Neural progenitor cell (in vitro differentiated cells): ENCODE data around the gene IFITM10. TPM values are rescaled to one million over a fixed set of nuclear protein-coding genes. Genes with fewer than 3 reads are reported as not detected.

Source experiments
- DNase-seq: peaks from one replicate; pipeline ENCODE4 v3.0.0-alpha.2; 2016; ENCODE audit warnings: low spot score
- H2AFZ ChIP-seq: fragments of 200-600 bp; sonication (generic); replicated peaks from 2 replicates; pipeline ENCODE4 v1.6.1; 2016; ENCODE audit warnings: antibody characterized with exemption
- H3F3A ChIP-seq: fragments of 200-600 bp; sonication (generic); 2 replicates; pipeline ENCODE4 v1.6.1; 2016; ENCODE audit warnings: antibody characterized with exemption, low read depth
- H3K27ac ChIP-seq: fragments of 200-600 bp; sonication (generic); 2 replicates; pipeline ENCODE4 v1.5.1; 2016; ENCODE audit warnings: mild to moderate bottlenecking
- H3K27me3 ChIP-seq: fragments of 200-600 bp; sonication (generic); 2 replicates; pipeline ENCODE4 v1.6.1; 2016; ENCODE audit warnings: mild to moderate bottlenecking, moderate library complexity
- H3K36me3 ChIP-seq: fragments of 200-600 bp; sonication (generic); 2 replicates; pipeline ENCODE4 v1.5.1; 2016
- H3K4me1 ChIP-seq: fragments of 200-600 bp; sonication (generic); 2 replicates; pipeline ENCODE4 v1.6.1; 2016; ENCODE audit warnings: mixed run types
- H3K4me2 ChIP-seq: fragments of 200-600 bp; sonication (generic); 2 replicates; pipeline ENCODE4 v1.6.1; 2016
- H3K4me3 ChIP-seq: fragments of 200-600 bp; sonication (generic); 2 replicates; pipeline ENCODE4 v1.5.1; 2016
- H3K79me2 ChIP-seq: fragments of 200-600 bp; sonication (generic); 2 replicates; pipeline ENCODE4 v1.6.1; 2016; ENCODE audit warnings: low read depth
- H3K9ac ChIP-seq: fragments of 200-600 bp; sonication (generic); 2 replicates; pipeline ENCODE4 v1.6.1; 2016
- H3K9me3 ChIP-seq: fragments of 200-600 bp; sonication (generic); 2 replicates; pipeline ENCODE4 v1.5.1; 2016; ENCODE audit warnings: low read depth
- H4K20me1 ChIP-seq: fragments of 200-600 bp; sonication (generic); 2 replicates; pipeline ENCODE4 v1.6.1; 2016; ENCODE audit warnings: low read depth
- H3K27ac Mint-ChIP-seq: 3 replicates; pipeline ENCODE4 v1.8.0; 2021; ENCODE audit warnings: mixed read lengths
- H3K27me3 Mint-ChIP-seq: 2 replicates; pipeline ENCODE4 v1.8.0; 2022; ENCODE audit warnings: low read depth, mild to moderate bottlenecking, inconsistent platforms, moderate library complexity, mixed read lengths; ENCODE audit not compliant: insufficient read depth
- H3K36me3 Mint-ChIP-seq: 3 replicates; pipeline ENCODE4 v1.8.0; 2021; ENCODE audit warnings: mixed read lengths
- H3K4me1 Mint-ChIP-seq: 3 replicates; pipeline ENCODE4 v1.8.0; 2021; ENCODE audit warnings: mixed read lengths
- H3K4me3 Mint-ChIP-seq: 3 replicates; pipeline ENCODE4 v1.8.0; 2021; ENCODE audit warnings: mild to moderate bottlenecking, moderate library complexity, mixed read lengths
- H3K9me3 Mint-ChIP-seq: 3 replicates; pipeline ENCODE4 v1.8.0; 2020; ENCODE audit warnings: mixed read lengths
- CTCF ChIP-seq: fragments of 200-600 bp; sonication (generic); IDR thresholded peaks from 2 replicates; pipeline ENCODE4 v1.5.1; 2017; ENCODE audit warnings: antibody characterized with exemption, mild to moderate bottlenecking
- EZH2 ChIP-seq: fragments of 200-600 bp; sonication (generic); IDR thresholded peaks from 2 replicates; pipeline ENCODE4 v1.6.1; 2017; ENCODE audit warnings: antibody characterized with exemption, mild to moderate bottlenecking, moderate library complexity
- EZH2phosphoT487 ChIP-seq: fragments of 200-600 bp; sonication (generic); IDR thresholded peaks from 2 replicates; pipeline ENCODE4 v1.6.1; 2017; ENCODE audit warnings: antibody characterized with exemption
- total RNA-seq: library from RNA; depleted of rRNA; stranded (reverse); fragments of >200 nt; gene quantifications from 2 replicates; pipeline ENCODE4 v1.2.3, GENCODE V29; 2015; ENCODE audit warnings: low replicate concordance

IFITM10 gene
- total RNA-seq, 1 donor from 2014 or later = not detected

GRCh38 chr11:1730059-1730629 is 20.3 kb downstream of the IFITM10 start:
- Histone ChIP-seq H3K4me2 (no peak overlapping the region), H3F3A (peaks cover 11% of the 10 kb centered on the region), H4K20me1 (no peaks in the 10 kb centered on the region), H3K9ac (no peak overlapping the region), H3K4me1 (peaks cover 3% of the 10 kb centered on the region), H2AFZ (no peak overlapping the region), H3K4me3 (no peak overlapping the region), H3K27ac (no peak overlapping the region), H3K9me3 (no peaks in the 10 kb centered on the region), H3K79me2 (no peaks in the 10 kb centered on the region), H3K36me3 (no peaks in the 10 kb centered on the region), H3K27me3 (peaks cover 65% of the 10 kb centered on the region)
- Mint-ChIP-seq H3K27ac (no peak overlapping the region), H3K4me1 (peaks cover 13% of the 10 kb centered on the region), H3K36me3 (no peaks in the 10 kb centered on the region), H3K27me3 (peaks cover 25% of the 10 kb centered on the region), H3K4me3 (no peak overlapping the region), H3K9me3 (no peaks in the 10 kb centered on the region)
- TF ChIP-seq EZH2 = no peak
- TF ChIP-seq CTCF = no peak
- no peak for TF ChIP-seq EZH2phosphoT487
- DNase-seq = no peak

GRCh38 chr11:1729692-1730011 is 20.7 kb downstream of the IFITM10 start:
- Histone ChIP-seq H3F3A (peaks cover 11% of the 10 kb centered on the region), H3K4me2 (no peak overlapping the region), H3K36me3 (no peaks in the 10 kb centered on the region), H3K4me3 (no peak overlapping the region), H3K9me3 (no peaks in the 10 kb centered on the region), H3K27me3 (peaks cover 63% of the 10 kb centered on the region), H3K79me2 (no peaks in the 10 kb centered on the region), H4K20me1 (no peaks in the 10 kb centered on the region), H3K4me1 (peaks cover 3% of the 10 kb centered on the region), H2AFZ (no peak overlapping the region), H3K27ac (no peak overlapping the region), H3K9ac (no peak overlapping the region)
- peaks cover 23% of the 10 kb centered on the region for H3K27me3 Mint-ChIP-seq
- no peaks in the 10 kb centered on the region for H3K36me3 Mint-ChIP-seq
- no peak overlapping the region for H3K4me3 Mint-ChIP-seq
- H3K9me3 Mint-ChIP-seq = no peaks in the 10 kb centered on the region
- TF ChIP-seq EZH2 = no peak
- peaks cover 13% of the 10 kb centered on the region for H3K4me1 Mint-ChIP-seq
- no peak for DNase-seq
- H3K27ac Mint-ChIP-seq = no peak overlapping the region

GRCh38 chr11:1728931-1729691 is 21.3 kb downstream of the IFITM10 start:
- TF ChIP-seq CTCF (no peak), EZH2phosphoT487 (no peak), EZH2 (no peak)

GRCh38 chr11:1728301-1728700 is 22.1 kb downstream of the IFITM10 start:
- no peak overlapping the region for H3K27ac ChIP-seq
- peaks cover 19% of the 10 kb centered on the region for H3K27me3 Mint-ChIP-seq
- H2AFZ ChIP-seq = no peak overlapping the region
- no peaks in the 10 kb centered on the region for H4K20me1 ChIP-seq
- peaks cover 53% of the 10 kb centered on the region for H3K27me3 ChIP-seq
- peaks cover 3% of the 10 kb centered on the region for H3K4me1 ChIP-seq
- no peaks in the 10 kb centered on the region for H3K9me3 ChIP-seq
- no peaks in the 10 kb centered on the region for H3K36me3 ChIP-seq
- H3K9ac ChIP-seq = no peak overlapping the region
- H3K4me3 ChIP-seq = no peak overlapping the region
- peaks cover 11% of the 10 kb centered on the region for H3F3A ChIP-seq
- no peak overlapping the region for H3K27ac Mint-ChIP-seq
- peaks cover 13% of the 10 kb centered on the region for H3K4me1 Mint-ChIP-seq
- no peaks in the 10 kb centered on the region for H3K79me2 ChIP-seq
- H3K4me3 Mint-ChIP-seq = no peak overlapping the region
- no peaks in the 10 kb centered on the region for H3K9me3 Mint-ChIP-seq
- H3K36me3 Mint-ChIP-seq = no peaks in the 10 kb centered on the region
- no peak overlapping the region for H3K4me2 ChIP-seq
- no peak for DNase-seq
- TF ChIP-seq CTCF (no peak), EZH2 (no peak), EZH2phosphoT487 (no peak)

More at GRCh38 chr11:1728931-1729691, 21.3 kb downstream of the IFITM10 start:
- Histone ChIP-seq H4K20me1 (no peaks in the 10 kb centered on the region), H3F3A (peaks cover 11% of the 10 kb centered on the region), H3K9me3 (no peaks in the 10 kb centered on the region), H3K4me3 (no peak overlapping the region), H2AFZ (no peak overlapping the region), H3K4me2 (no peak overlapping the region), H3K9ac (no peak overlapping the region), H3K4me1 (peaks cover 3% of the 10 kb centered on the region), H3K27ac (no peak overlapping the region), H3K27me3 (peaks cover 61% of the 10 kb centered on the region), H3K36me3 (no peaks in the 10 kb centered on the region), H3K79me2 (no peaks in the 10 kb centered on the region)
- Mint-ChIP-seq H3K4me1 (peaks cover 13% of the 10 kb centered on the region), H3K27ac (no peak overlapping the region), H3K9me3 (no peaks in the 10 kb centered on the region), H3K27me3 (peaks cover 19% of the 10 kb centered on the region), H3K4me3 (no peak overlapping the region), H3K36me3 (no peaks in the 10 kb centered on the region)
- DNase-seq = no peak
